Dendritic cell treated with granulocyte-macrophage colony-stimulating factor and Interleukin-4, amounts not matched to agents 40 ng/mL and 50 ng/mL, for 4 days (primary cell): ENCODE results near the gene AARS1.
"Not testable (repeated sequence)": the region's sequence is repeated elsewhere in the genome, so short reads cannot be mapped to it uniquely, and the experiment has no call there.

Experiments used
- H3K27ac Mint-ChIP-seq: one replicate; pipeline ENCODE4 v1.8.0; 2022; ENCODE audit warnings: mild to moderate bottlenecking, mixed read lengths
- H3K27me3 Mint-ChIP-seq: one replicate; pipeline ENCODE4 v1.8.0; 2022; ENCODE audit warnings: mild to moderate bottlenecking, mixed read lengths
- H3K36me3 Mint-ChIP-seq: one replicate; pipeline ENCODE4 v1.8.0; 2022; ENCODE audit warnings: low read depth, mixed read lengths
- H3K4me1 Mint-ChIP-seq: one replicate; pipeline ENCODE4 v1.8.0; 2022; ENCODE audit warnings: low read depth, mixed read lengths
- H3K4me3 Mint-ChIP-seq: one replicate; pipeline ENCODE4 v1.8.0; 2022; ENCODE audit warnings: mild to moderate bottlenecking, moderate library complexity, mixed read lengths
- H3K9me3 Mint-ChIP-seq: one replicate; pipeline ENCODE4 v1.8.0; 2022; ENCODE audit warnings: mixed read lengths
- intact Hi-C: fragments of 100-400 bp; cut with micrococcal nuclease; formaldehyde crosslinking; loops from one replicate; pipeline ENCODE4 v1.15.0; 2022

The AARS1 gene

GRCh38 chr16:70226024-70226423 is 63.3 kb downstream of the AARS1 start:
- intact Hi-C loops, H3K9me3 Mint-ChIP-seq, H3K27ac Mint-ChIP-seq, H3K4me1 Mint-ChIP-seq, H3K27me3 Mint-ChIP-seq, H3K4me3 Mint-ChIP-seq: not testable (repeated sequence)
- H3K36me3 Mint-ChIP-seq = peaks cover 57% of the 10 kb centered on the region

GRCh38 chr16:70225430-70225829 is 63.9 kb downstream of the AARS1 start:
- H3K4me1 Mint-ChIP-seq, H3K27ac Mint-ChIP-seq, H3K27me3 Mint-ChIP-seq, intact Hi-C loops, H3K9me3 Mint-ChIP-seq, H3K4me3 Mint-ChIP-seq: not testable (repeated sequence)
- H3K36me3 Mint-ChIP-seq = peaks cover 61% of the 10 kb centered on the region

GRCh38 chr16:70224645-70225044 is 64.7 kb downstream of the AARS1 start:
- intact Hi-C loops, H3K27ac Mint-ChIP-seq, H3K4me1 Mint-ChIP-seq, H3K27me3 Mint-ChIP-seq, H3K9me3 Mint-ChIP-seq, H3K4me3 Mint-ChIP-seq: not testable (repeated sequence)
- H3K36me3 Mint-ChIP-seq = peaks cover 66% of the 10 kb centered on the region

GRCh38 chr16:70223971-70224513 is 65.3 kb downstream of the AARS1 start:
- peaks cover 68% of the 10 kb centered on the region for H3K36me3 Mint-ChIP-seq
- H3K27ac Mint-ChIP-seq, intact Hi-C loops, H3K27me3 Mint-ChIP-seq, H3K4me1 Mint-ChIP-seq, H3K4me3 Mint-ChIP-seq, H3K9me3 Mint-ChIP-seq: not testable (repeated sequence)

- H3K27ac Mint-ChIP-seq, H3K4me1 Mint-ChIP-seq, H3K9me3 Mint-ChIP-seq, intact Hi-C loops, H3K4me3 Mint-ChIP-seq, H3K27me3 Mint-ChIP-seq: not testable (repeated sequence)
- peaks cover 69% of the 10 kb centered on the region for H3K36me3 Mint-ChIP-seq
Measured at GRCh38 chr16:70223216-70223615, 66.1 kb downstream of the AARS1 start.

- H3K27me3 Mint-ChIP-seq, H3K4me3 Mint-ChIP-seq, H3K27ac Mint-ChIP-seq, intact Hi-C loops, H3K9me3 Mint-ChIP-seq, H3K4me1 Mint-ChIP-seq: not testable (repeated sequence)
- H3K36me3 Mint-ChIP-seq = peaks cover 71% of the 10 kb centered on the region
Measured at GRCh38 chr16:70222574-70222973, 66.7 kb downstream of the AARS1 start.

GRCh38 chr16:70218586-70218985 is 70.7 kb downstream of the AARS1 start:
- H3K4me1 Mint-ChIP-seq, H3K27ac Mint-ChIP-seq, H3K9me3 Mint-ChIP-seq, H3K27me3 Mint-ChIP-seq, H3K4me3 Mint-ChIP-seq, intact Hi-C loops: not testable (repeated sequence)
- H3K36me3 Mint-ChIP-seq = peaks cover 79% of the 10 kb centered on the region

- H3K36me3 Mint-ChIP-seq = peaks cover 28% of the 10 kb centered on the region
- H3K27ac Mint-ChIP-seq, intact Hi-C loops, H3K27me3 Mint-ChIP-seq, H3K9me3 Mint-ChIP-seq, H3K4me1 Mint-ChIP-seq, H3K4me3 Mint-ChIP-seq: not testable (repeated sequence)
Measured at GRCh38 chr16:70206382-70206781, 82.9 kb downstream of the AARS1 start.

GRCh38 chr16:70204668-70205405 is 84.5 kb downstream of the AARS1 start:
- H3K9me3 Mint-ChIP-seq, H3K4me1 Mint-ChIP-seq, H3K27me3 Mint-ChIP-seq, intact Hi-C loops, H3K27ac Mint-ChIP-seq, H3K4me3 Mint-ChIP-seq: not testable (repeated sequence)
- H3K36me3 Mint-ChIP-seq = peaks cover 28% of the 10 kb centered on the region

- H3K4me3 Mint-ChIP-seq, H3K27me3 Mint-ChIP-seq, intact Hi-C loops, H3K4me1 Mint-ChIP-seq, H3K9me3 Mint-ChIP-seq, H3K27ac Mint-ChIP-seq: not testable (repeated sequence)
- peaks cover 28% of the 10 kb centered on the region for H3K36me3 Mint-ChIP-seq
Measured at GRCh38 chr16:70204010-70204409, 85.3 kb downstream of the AARS1 start.

- H3K27ac Mint-ChIP-seq, intact Hi-C loops, H3K27me3 Mint-ChIP-seq, H3K4me1 Mint-ChIP-seq, H3K9me3 Mint-ChIP-seq, H3K4me3 Mint-ChIP-seq: not testable (repeated sequence)
- peaks cover 28% of the 10 kb centered on the region for H3K36me3 Mint-ChIP-seq
Measured at GRCh38 chr16:70203508-70203907, 85.8 kb downstream of the AARS1 start.
